Large intestine (tissue), 3 donors: Measurements from ENCODE around the gene PTPRM. TPM values are rescaled to one million over a fixed set of nuclear protein-coding genes. Genes with fewer than 3 reads are reported as not detected.

Experiments
- DNase-seq, 2 donors: peaks; one replicate each; pipeline versions ENCODE4 v3.0.0 to v3.0.0-alpha.2; 2013
- H3K27ac ChIP-seq: one replicate; pipeline ENCODE4 v1.5.1; 2013; ENCODE audit warnings: low read length
- H3K27me3 ChIP-seq: 2 replicates; pipeline ENCODE4 v1.6.1; 2013; ENCODE audit warnings: low read length; ENCODE audit not compliant: control insufficient read depth, insufficient read depth
- H3K36me3 ChIP-seq: 2 replicates; pipeline ENCODE4 v1.6.1; 2013; ENCODE audit warnings: low read length; ENCODE audit not compliant: control insufficient read depth, insufficient read depth
- H3K4me1 ChIP-seq: one replicate; pipeline ENCODE4 v1.6.1; 2013; ENCODE audit warnings: low read length; ENCODE audit not compliant: control insufficient read depth, insufficient read depth
- H3K4me3 ChIP-seq: one replicate; pipeline ENCODE4 v1.5.1; 2013; ENCODE audit warnings: low read length
- H3K9me3 ChIP-seq: one replicate; pipeline ENCODE4 v1.6.1; 2013; ENCODE audit warnings: mild to moderate bottlenecking, low read depth, low read length, moderate library complexity; ENCODE audit not compliant: control insufficient read depth
- WGBS: methylation state at CpG from one replicate; pipeline ENCODE4 v1.1.5; 2013; ENCODE audit warnings: low lambda C conversion rate; ENCODE audit not compliant: insufficient coverage; 5-methylcytosine and 5-hydroxymethylcytosine counted together
- polyA plus RNA-seq: library from polyadenylated mRNA; unstranded; fragments of 120-200 nt; gene quantifications from one replicate; pipeline ENCODE4 v1.2.1, GENCODE V29; 2013

Gene PTPRM
- polyA plus RNA-seq, 1 donor = 27.2 TPM

DNA sequence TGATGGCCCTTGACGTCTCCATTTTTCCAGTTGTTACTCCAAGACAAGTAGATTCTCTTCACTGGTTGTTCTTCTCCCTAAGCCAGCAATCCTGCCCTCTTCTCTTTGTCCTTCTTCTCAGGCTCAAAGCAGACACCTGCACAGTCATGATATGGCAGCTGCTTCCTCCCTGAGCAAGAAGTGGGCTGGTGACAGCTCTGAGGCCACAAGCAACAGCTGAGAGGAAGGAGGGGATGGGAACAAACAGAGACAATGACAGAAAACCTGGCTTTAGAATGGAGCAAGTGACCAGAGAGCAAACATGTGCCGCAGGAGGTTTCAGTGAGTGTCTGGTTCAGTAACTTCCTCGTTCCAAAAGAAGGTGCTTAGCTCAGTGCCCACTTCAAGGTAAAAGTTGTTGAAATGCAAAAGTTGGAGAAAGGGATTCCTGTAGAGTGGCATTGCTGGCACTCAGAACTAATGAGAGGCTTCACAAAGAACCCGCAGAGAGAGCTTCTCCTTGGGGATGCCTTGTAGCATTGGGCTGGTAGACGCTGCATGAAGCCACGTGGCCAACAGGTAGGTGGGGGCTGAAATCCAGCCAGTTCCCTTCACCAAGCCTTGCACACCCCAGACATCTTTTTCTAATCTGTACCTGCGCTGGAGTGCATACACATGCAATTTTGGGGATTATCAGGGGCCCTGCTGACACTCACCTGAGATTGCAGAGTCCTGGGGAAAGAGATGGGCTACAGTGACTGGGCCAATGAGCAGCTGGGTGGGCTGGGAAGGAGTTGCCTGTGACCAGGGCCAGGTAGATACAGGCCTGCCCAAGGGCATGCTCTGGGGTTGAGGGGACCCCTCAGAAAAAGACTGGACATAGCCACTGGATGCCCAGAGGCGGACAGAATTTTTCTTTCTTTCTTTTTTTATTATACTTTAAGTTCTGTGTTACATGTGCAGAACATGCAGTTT, 888.8 kb downstream of the PTPRM start:
- Histone ChIP-seq H3K27ac (no peak overlapping the region), H3K36me3 (no peaks in the 10 kb centered on the region), H3K4me3 (no peak overlapping the region), H3K27me3 (no peaks in the 10 kb centered on the region), H3K9me3 (no peaks in the 10 kb centered on the region), H3K4me1 (no peaks in the 10 kb centered on the region)
- WGBS = no CpG with 5 or more reads among the region's 8 CpGs
- no peak for DNase-seq
